GM18873 (cell line): ENCODE data around the gene LRRC8C.

Experiments
- ATAC-seq: cut with Tn5 transposase; IDR thresholded peaks from one replicate; pipeline ENCODE4 v1.9.1; 2021; ENCODE audit warnings: mild to moderate bottlenecking, moderate library complexity, moderate number of reproducible peaks; ENCODE audit not compliant: unreplicated experiment, low FRiP score

The LRRC8C gene

DNA sequence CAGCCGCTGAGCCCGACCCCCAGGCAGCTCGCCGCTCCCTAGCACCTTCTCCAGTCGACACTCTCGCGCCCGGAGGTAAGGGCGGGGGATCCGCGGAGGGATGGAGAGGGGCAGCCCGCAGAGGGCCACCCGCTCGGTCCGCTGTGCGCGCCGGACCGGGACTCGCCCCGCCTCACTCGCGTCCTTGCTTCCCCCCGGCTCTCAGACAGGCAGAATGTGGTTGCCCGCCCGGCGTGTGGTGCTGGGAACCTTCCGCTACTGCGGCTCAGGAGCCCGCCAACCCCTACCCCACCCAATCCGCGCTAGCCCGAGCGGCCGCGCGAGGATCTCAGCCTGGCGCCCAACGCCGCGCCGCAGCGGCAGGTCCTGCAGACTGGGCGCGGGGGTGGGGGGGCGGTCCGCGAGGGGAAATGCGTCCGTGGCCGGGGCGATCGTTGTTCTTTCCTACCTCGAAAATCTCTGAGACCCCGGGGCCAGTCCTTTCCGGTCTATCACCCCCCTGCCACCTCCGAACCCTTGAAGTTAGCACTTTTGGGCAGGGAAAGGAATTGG lies 404 bp downstream of the LRRC8C start:
- ATAC-seq = peak; percentile 42

GRCh38 chr1:89633800-89634625 lies 1.1 kb downstream of the LRRC8C start:
- ATAC-seq = no peak

- no peak for ATAC-seq
Measured at GRCh38 chr1:89635825-89636815, 3.2 kb downstream of the LRRC8C start.

DNA sequence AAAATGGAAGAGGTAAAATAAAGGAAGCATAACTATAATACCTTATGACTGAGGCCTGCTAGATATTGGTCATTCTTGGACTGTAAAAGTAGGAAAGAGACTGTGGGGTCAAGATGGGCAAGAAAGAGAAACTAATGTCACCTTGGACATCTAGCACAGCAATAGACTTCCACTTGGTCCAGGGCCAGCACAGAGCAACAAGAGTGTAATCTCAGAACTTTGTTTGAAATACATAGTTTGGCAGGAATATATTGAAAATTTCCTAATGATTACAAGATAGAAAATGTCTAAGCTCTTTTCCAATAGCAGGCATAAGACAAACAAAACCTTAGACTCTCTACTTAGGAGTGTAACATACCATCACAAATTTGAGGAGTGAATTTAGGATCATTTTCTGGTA lies 4.6 kb downstream of the LRRC8C start:
- ATAC-seq = no peak

DNA sequence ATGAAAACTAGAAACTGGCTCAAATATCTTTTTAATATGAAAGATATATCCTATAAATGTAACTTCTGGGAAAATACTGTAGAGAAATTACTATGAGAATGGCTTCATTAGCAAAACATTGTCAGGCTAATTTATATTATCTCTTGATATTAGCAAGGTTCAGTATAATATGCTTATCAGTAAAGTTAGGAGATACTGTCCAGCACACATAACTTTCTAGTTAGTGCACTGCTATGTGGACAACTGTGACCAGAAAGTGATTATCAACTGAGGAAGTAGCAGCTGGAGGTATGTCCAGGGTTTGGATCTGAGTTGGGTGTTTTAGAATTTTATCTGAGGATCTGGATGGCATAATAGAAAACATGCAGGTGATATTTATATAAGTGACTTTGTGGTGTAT lies 7.5 kb downstream of the LRRC8C start:
- no peak for ATAC-seq

DNA sequence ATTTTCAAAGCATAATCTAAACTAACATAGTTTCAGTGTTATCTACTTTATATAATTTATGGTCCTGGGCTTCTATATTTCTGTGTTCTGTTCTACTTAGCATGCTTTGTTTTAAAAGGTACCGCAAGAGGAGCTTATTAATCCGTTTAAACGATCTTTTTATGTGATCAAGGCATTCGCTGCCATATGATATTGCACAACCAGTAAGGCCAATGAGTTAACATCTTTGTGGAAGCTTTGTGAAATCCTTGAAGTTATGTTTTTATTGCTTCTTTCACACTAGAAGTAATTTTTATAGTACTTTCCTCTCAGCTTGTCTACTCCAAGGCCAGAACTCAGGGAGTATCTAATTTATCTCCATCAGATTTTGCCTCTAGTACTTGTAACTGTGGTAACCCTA lies 8.9 kb downstream of the LRRC8C start:
- no peak for ATAC-seq

DNA sequence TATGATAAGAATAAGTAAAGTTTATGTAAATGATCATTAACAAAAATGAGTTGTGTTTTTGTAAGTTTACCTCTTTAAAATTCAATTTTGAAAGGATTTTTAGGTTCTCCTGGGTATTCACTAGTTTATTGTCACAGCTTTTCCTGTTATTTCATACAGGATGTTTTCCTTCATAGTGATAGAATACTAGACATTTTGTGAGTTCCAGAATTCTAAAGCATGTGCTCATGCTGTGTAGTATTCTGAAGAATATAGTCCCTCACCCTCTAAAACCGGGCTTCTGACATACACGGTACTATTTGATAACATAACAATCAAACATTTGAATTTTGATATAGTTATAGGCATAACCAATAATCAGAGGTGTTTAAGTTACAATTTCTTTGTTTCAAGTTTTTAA lies 10.7 kb downstream of the LRRC8C start:
- ATAC-seq = no peak

DNA sequence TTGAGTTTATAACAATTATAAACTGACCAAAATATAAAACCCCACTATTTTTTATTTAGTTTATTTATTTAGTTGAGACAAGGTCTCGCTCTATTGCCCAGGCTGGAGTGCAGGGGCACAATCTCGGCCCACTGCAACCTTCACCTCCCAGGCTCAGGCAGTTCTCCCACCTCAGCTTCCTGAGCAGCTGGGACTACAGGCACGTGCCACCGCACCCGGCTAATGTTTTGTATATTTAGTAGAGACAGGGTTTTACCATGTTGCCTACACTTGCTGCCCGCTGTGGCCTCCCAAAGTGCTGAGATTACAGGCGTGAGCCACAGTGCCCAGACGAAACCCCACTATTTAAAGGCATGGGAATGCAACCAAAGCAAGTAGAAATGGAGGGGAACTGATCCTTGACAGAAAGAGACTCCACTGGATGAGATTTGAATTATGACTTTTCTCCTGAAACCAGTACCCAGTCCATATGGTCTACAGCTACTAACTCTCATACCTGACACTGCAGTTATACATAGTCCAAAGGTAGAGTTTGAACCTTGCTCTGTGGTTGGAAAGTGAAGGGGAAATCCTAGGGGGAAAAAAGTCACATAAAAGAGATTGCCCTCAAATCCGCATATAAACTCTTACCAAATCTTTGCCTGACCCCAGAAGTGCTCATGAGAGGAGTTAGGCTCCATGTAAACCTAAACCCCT lies 11.3 kb downstream of the LRRC8C start:
- no peak for ATAC-seq

DNA sequence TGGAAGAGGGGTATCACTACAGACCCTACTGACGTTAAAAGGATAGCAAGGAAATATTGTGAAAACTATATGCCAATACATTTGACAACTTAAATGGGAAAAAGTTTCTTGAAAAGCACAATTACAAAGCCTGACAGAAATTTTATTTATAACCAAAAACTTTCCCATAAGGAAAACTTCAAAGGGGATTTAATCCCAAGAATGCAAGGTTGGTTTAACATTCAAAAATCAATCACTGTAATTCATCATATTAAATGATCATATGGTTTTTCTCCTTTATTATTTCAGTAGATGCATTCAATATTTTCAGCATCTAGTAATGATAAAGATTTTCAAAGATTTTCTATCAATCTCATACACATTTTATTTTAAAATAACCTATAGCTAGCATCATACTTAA lies 13.3 kb downstream of the LRRC8C start:
- no peak for ATAC-seq

DNA sequence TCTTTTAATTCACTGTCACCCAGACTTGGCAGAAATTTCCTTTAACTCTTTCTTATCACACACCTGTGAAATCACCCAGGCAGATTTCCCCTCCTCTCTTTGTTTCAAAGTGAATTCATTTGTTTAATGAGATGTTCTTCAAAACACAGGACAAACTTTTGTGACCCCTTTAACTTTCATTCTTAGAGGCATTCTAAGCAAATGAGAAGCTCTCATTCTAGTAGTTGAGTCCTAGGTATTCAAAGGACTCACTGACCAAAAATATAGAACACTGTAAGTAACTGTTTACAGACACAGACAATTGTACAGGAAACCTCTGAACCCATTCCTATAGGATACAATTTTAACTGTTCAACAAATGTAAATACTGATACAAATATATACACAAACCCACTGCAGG lies 16.9 kb downstream of the LRRC8C start:
- ATAC-seq = no peak

DNA sequence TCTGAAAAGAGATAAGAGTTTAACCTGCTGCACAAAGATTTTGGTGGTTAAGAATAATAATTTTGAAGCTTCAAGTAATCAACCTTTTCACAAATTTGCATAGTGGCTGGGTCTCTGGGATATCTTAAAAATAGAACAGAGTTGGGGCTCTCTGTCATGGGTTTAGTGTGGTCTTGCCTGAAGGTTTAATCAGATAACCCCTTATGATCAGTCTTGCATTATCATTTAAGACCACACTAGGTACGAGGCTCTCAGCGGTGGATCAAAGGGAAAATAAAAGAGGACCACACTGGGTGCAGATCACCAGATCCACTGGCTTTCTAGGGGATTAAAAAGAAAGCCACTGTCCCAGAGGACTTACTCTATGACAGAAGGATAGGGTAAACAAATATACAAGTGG lies 19.5 kb downstream of the LRRC8C start:
- no peak for ATAC-seq

GRCh38 chr1:89657886-89658285 lies 25.0 kb downstream of the LRRC8C start:
- ATAC-seq = peak; percentile 57

- ATAC-seq = no peak
Measured at GRCh38 chr1:89659322-89660081, 26.6 kb downstream of the LRRC8C start.

- no peak for ATAC-seq
Measured at GRCh38 chr1:89660224-89661061, 27.5 kb downstream of the LRRC8C start.

- no peak for ATAC-seq
Measured at GRCh38 chr1:89665941-89666340, 33.0 kb downstream of the LRRC8C start.

GRCh38 chr1:89666640-89667039 lies 33.7 kb downstream of the LRRC8C start:
- ATAC-seq = no peak

DNA sequence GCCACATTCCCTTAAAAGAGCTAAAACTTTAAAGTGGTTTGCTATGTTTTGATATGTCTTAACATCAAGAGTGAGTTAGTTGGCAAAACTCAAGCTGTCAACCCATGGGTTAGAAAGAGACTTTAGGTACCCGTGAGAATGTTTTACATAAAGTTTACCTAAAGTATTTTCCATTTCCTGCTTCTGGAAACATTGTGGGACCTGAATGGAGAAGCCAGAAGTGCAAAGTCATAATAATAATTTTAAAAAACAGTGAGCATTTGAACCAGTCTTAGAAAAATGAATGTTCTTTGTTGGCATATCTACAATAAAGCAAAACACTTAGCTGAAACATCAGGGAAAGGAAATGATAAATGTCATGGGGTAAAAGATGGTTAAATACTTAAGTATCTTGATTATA lies 34.8 kb downstream of the LRRC8C start:
- no peak for ATAC-seq

- ATAC-seq = no peak
Measured at GRCh38 chr1:89668961-89669360, 36.0 kb downstream of the LRRC8C start.

DNA sequence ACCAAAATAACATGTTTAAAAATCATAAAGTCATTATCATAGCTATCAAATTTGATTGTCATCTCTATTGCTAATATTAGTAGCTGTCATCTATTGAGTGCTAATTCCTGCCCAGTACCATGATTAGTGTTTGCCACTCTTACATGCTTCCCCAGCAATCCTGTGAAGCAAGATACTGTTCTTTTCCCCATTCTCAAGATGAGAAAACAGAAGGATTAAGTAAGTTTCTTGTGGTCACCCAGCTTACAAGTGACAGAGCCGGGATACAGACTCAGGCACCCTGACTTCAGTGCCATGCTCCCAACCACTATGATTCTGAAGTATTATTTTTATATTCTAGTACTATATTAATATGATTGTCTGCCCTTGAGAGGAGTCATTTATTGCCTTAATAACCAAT lies 36.5 kb downstream of the LRRC8C start:
- no peak for ATAC-seq
